Left kidney (tissue), 2 donors: ENCODE measurements around the gene PTDSS2. TPM values are rescaled to one million over a fixed set of nuclear protein-coding genes. Genes with fewer than 3 reads are reported as not detected.
"Not testable (repeated sequence)": the region's sequence is repeated elsewhere in the genome, so short reads cannot be mapped to it uniquely, and the experiment has no call there.

Experiments used
- DNase-seq: peaks from one replicate; pipeline ENCODE4 v3.0.0-alpha.2; 2013
- polyA plus RNA-seq: library from polyadenylated mRNA; unstranded; fragments of 120-200 nt; gene quantifications from one replicate; pipeline ENCODE4 v1.2.1, GENCODE V29; 2013; ENCODE audit not compliant: insufficient read length

Gene PTDSS2
- polyA plus RNA-seq, 1 donor = 34.8 TPM

- DNase-seq = no peak
These were observed 18.4 kb downstream of the PTDSS2 start for GRCh38 chr11:468493-468892.

DNA sequence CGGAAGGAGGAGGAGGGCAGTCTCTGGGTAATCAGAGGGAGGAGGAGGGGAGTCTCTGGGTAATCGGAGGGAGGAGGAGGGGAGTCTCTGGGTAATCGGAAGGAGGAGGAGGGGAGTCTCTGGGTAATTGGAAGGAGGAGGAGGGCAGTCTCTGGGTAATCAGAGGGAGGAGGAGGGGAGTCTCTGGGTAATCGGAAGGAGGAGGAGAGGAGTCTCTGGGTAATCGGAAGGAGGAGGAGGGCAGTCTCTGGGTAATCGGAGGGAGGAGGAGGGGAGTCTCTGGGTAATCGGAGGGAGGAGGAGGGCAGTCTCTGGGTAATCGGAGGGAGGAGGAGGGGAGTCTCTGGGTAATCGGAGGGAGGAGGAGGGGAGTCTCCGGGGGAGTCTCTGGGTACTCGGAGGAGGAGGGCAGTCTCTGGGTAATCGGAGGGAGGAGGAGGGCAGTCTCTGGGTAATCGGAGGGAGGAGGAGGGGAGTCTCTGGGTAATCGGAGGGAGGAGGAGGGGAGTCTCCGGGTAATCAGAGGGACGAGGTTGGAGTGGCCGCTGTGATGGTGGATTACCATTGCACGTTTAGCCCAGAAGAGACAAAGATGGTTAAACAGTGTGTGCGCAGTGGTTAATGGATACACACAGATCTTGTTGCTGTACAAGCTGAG is 19.1 kb downstream of the PTDSS2 start:
- DNase-seq = not testable (repeated sequence)

- no peak for DNase-seq
These were observed 19.8 kb downstream of the PTDSS2 start for GRCh38 chr11:469684-470560.

DNA sequence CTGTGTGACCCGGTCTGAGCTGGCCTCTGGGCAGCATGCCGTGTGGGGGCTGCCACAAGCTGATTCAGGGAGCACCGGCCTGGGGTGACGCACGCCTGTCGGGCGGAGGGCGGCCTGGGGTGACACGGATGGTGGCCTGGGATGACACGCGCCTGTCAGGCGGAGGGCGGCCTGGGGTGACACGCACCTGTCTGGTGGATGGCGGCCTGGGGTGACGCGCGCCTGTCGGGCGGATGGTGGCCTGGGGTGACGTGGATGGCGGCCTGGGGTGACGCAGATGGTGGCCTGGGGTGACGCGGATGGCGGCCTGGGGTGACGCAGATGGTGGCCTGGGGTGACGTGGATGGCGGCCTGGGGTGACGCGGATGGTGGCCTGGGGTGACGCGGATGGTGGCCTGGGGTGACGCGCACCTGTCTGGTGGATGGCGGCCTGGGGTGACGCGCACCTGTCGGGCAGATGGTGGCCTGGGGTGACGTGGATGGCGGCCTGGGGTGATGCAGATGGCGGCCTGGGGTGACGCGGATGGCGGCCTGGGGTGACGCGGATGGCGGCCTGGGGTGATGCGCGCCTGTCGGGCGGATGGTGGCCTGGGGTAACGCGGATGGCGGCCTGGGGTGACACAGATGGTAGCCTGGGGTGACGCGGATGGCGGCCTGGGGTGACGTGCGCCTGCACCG is 21.5 kb downstream of the PTDSS2 start:
- no peak for DNase-seq

DNA sequence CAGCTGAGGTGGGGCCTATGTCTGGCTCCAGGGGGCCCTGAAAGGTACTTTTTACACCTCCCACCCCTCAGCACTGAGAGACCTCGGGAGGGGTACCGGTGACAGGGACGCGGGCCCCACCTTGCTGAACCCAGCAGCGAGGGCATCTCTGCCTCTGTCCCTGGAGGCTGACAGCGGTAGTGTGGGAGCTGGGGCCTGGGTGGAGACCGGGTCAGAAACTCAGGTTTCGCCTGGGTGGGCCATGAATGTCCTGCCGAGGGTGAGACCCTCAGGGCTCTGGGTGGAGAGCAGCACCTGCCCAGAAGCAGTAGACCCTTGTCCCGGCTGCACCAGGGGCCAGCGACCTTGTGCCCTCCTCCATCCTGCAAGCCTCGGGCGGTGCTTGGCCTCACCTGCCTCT is 22.2 kb downstream of the PTDSS2 start:
- no peak for DNase-seq

DNA sequence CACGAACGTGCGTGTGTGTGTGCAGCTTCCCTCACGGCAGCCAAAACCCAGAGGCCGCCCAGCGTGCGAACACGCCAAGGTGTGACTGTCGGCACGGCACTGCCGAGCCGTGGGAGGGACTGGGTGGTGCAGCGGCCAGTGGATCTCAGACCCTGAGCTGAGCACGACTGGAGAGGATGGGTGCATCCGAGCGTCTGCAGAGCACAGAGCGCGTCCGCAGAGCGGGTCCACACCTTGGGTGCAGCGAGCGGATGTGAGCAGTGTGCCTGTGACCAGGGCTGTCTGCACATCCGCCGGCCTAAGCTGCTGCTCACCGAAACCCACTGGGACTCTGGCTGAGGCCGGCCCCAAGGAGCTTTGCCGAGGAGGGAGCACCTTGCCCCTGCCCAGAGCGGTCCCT is 22.7 kb downstream of the PTDSS2 start:
- DNase-seq = no peak

DNA sequence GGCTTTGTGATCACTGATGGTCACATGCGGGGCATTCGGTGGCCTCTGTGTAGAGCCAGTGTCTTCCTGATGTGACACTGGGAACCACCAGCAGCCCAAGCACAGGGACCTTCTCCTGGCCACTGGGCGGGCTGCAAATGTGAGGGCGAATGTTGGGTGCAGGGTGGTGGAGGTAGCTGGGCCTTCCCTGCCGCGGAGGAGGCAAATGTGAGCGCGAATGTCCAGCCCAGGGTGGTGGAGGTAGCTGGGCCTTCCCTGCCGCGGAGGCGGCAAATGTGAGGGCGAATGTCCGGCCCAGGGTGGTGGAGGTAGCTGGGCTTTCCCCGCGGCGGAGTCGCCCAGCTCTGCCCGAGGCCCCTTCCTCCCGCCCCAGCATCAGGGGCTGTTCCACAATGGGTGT is 23.3 kb downstream of the PTDSS2 start:
- no peak for DNase-seq

- DNase-seq = no peak
These were observed 24.1 kb downstream of the PTDSS2 start for GRCh38 chr11:473962-474785.

- DNase-seq = no peak
These were observed 24.9 kb downstream of the PTDSS2 start for GRCh38 chr11:474914-475506.

DNA sequence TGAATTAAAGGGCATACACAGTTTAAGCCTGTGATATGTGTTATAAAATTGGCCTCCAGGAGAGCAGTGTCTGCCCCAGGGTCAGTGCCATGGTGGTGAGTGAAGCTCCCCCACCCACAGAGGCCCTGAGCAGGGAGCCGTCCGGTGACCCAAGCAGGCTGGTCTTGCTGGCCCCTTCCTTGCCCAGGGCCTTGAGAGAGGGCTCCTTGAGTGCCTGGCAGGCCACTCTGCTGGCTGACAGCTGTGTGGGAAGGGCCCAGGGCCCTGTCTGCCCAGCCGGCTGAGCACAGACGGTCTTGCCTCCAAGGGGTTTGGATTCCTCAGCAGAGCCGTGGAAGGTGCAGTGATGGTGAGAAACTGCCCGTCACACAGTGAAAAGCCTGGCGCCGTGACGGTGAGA is 25.9 kb downstream of the PTDSS2 start:
- DNase-seq = no peak

- no peak for DNase-seq
These were observed 26.3 kb downstream of the PTDSS2 start for GRCh38 chr11:476416-476815.

DNA sequence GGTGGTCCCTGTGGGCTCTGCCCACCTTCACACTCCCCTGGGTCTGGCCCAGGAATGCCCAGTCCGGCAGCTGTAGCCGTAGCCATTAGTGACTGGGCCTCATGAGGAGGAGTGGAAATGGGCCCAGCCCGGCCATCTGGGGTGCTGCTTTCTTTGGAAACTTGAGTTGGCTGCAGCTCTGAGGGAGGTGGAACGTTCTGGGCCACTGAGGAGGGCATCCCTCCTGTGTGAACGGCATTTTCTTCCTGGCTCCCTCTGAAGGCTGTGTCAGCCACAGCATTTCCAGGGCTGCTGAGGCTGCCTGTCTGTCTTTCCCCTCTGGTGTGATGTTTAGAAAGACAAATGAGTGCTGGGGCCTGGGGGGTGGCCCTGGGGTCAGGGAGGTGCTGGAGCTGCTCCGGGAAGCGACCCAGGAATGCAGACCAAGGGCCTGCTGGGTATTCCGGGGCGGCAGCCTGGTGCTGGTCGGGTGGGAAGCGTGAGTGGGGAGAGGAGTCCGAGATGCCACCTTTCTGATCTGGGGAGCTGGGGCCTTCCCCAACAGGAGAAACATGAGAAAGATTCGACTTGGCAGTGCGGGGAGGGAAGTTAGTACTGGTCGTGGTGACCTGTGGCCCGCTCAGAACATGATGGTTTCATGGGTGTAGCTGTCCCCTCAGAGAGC is 27.1 kb downstream of the PTDSS2 start:
- DNase-seq = no peak

DNA sequence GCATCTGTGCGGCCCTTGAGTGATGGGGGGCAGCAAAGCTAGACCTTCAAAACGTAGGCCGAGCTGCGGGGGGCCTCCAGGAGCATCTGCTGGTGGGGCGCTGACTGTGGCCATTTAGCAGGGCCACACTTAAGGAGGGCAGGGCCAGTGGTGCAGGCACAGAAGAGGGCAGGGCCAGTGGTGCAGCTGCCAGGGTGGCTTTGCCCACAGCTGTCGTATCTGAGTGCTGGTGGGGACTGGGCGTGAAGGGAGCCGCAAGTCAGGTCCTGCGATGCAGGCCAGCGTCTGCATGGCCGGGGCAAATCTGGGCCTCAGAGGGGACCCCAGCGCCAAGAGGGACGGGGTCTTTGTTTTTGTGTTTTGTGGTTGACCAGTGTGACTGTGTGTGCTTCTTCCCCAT is 29.2 kb downstream of the PTDSS2 start:
- DNase-seq = no peak

DNA sequence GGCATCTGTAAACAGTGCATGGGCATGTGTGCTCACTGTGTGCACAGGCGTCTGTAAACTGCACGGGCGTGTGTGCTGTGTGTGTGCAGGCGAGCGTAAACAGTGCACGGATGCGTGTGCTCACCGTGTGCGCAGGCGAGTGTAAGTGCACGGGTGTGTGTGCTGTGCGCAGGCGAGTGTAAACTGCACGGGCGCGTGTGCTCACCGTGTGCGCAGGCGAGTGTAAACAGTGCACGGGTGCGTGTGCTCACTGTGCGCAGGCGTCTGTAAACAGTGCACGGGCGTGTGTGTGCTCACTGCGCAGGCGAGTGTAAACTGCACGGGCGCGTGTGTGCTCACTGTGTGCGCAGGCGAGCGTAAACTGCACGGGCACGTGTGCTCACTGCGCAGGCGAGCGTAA is 34.5 kb downstream of the PTDSS2 start:
- DNase-seq = no peak

GRCh38 chr11:486189-486588 is 36.1 kb downstream of the PTDSS2 start:
- DNase-seq = no peak

DNA sequence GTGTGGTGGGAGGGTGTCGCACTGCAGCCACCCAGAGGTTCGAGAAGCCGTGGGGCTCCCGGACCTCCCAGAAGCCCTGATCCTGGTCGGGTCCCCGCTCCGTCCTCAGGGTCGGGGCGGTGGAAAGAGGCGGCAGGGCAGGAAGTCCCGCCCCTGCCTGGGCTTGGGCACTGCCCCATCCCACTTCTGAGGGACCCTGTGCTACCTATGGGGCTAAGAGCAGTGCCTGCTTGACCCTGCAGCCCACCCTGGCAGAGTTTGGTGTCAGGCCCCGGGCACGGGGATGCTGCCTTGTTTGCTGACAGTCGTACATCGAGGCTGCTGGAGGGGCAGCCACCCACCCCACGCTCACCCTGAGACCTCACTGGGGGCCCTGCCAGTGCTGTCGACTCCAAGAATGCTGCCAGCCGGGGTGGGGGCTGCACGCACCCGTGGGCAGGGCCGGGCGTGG is 37.5 kb downstream of the PTDSS2 start:
- DNase-seq = no peak

GRCh38 chr11:488062-488461 is 38.0 kb downstream of the PTDSS2 start:
- DNase-seq = no peak

DNA sequence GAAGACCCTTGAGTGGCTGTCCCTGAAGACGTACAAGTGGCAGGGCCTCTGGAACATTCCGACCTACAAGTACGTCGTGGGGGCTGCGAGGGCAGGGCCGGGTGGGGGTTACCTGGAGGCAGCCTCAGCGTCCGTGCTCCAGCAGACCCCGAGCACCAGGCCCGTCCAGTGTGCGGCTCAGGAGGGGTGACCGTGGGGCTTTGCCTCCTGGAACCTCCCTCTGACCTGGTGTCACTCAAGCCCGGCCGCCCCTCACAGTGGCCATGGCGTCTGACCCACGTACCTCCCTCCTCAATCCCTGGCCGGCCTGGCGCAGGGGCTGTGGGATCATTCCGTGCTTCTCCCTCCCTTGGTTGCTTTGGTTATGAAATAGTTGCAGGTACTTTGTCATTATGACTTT is 38.5 kb downstream of the PTDSS2 start:
- DNase-seq = no peak

- no peak for DNase-seq
These were observed 38.9 kb downstream of the PTDSS2 start for GRCh38 chr11:488992-489391.

- DNase-seq = no peak
These were observed 39.6 kb downstream of the PTDSS2 start for GRCh38 chr11:489610-490185.
